ENCODE measurements around the gene OR51Q1.

Gene OR51Q1

GRCh38 chr11:5421811-5422210 is at the start of gene OR51Q1:
TSS of gene OR51Q1 (plus strand) at chr11:5422111. CDS start at chr11:5422201, 90 bp downstream.
- DNase-seq (ENCODE audit: low read depth) = no peak

GRCh38 chr11:5380740-5381342 is 41.1 kb upstream of the OR51Q1 start:
- no peak for DNase-seq (ENCODE audit: low read depth)

GRCh38 chr11:5383576-5383975 is 38.3 kb upstream of the OR51Q1 start, which contains the start of gene OR51M1:
TSS of gene OR51M1 (plus strand) at chr11:5383812. CDS start at chr11:5389399, 5,587 bp downstream.
- no peak for DNase-seq (ENCODE audit: low read depth)

GRCh38 chr11:5384335-5384734 is 37.6 kb upstream of the OR51Q1 start:
- no peak for DNase-seq (ENCODE audit: low read depth)

- no peak for DNase-seq (ENCODE audit: low read depth)
Observed at GRCh38 chr11:5390210-5390609, 31.7 kb upstream of the OR51Q1 start.

GRCh38 chr11:5394091-5394490 is 27.8 kb upstream of the OR51Q1 start:
- DNase-seq (ENCODE audit: low read depth) = no peak

GRCh38 chr11:5398936-5399335 is 23.0 kb upstream of the OR51Q1 start:
- no peak for DNase-seq (ENCODE audit: low read depth)

GRCh38 chr11:5405173-5405572 is 16.7 kb upstream of the OR51Q1 start:
- no peak for DNase-seq (ENCODE audit: low read depth)

GRCh38 chr11:5420993-5421392 is 918 bp upstream of the OR51Q1 start:
- DNase-seq (ENCODE audit: low read depth) = no peak

GRCh38 chr11:5423131-5423530 is 1.2 kb downstream of the OR51Q1 start:
- no peak for DNase-seq (ENCODE audit: low read depth)

- DNase-seq (ENCODE audit: low read depth) = no peak
Observed at GRCh38 chr11:5441414-5441813, 19.5 kb downstream of the OR51Q1 start, which contains the start of gene OR51I1. TSS of gene OR51I1 (minus strand) at chr11:5441514. CDS start at chr11:5441514, 0 bp downstream.

- no peak for DNase-seq (ENCODE audit: low read depth)
Observed at GRCh38 chr11:5443835-5444393, 22.0 kb downstream of the OR51Q1 start.

- DNase-seq (ENCODE audit: low read depth) = no peak
Observed at GRCh38 chr11:5449023-5449422, 27.1 kb downstream of the OR51Q1 start, which contains the start of gene OR51I2. TSS of gene OR51I2 (plus strand) at chr11:5449323. CDS start at chr11:5453489, 4,166 bp downstream.

GRCh38 chr11:5449432-5449831 is 27.5 kb downstream of the OR51Q1 start:
- no peak for DNase-seq (ENCODE audit: low read depth)

- no peak for DNase-seq (ENCODE audit: low read depth)
Observed at GRCh38 chr11:5460983-5461621, 39.2 kb downstream of the OR51Q1 start.

GRCh38 chr11:5467527-5467926 is 45.6 kb downstream of the OR51Q1 start:
- DNase-seq (ENCODE audit: low read depth) = no peak
